ENCODE measurements around the gene HARBI1.

DNA sequence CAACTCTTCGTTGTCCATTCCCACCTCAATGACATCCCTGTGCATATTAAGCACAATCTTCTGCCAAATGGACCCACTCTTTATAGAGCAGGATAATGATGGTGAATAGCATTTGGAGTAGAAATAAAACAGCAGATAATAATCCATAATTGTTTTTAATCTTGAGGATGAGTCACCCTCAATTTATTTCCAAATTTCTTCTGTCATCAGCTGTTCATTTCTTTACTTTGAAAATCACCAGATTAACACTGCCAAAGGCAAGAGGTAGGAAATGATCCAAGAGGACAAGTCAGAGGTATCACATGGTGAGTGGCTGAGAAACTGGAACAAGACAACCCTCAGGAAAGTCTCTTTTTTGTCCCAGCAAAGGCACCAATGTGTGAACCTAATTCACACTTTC, 15.9 kb downstream of the HARBI1 start:
- TF ChIP-seq POLR2A (IDR thresholded peaks at IDR 0.05; ENCODE audit: low read depth, low read length) (no peak), CEBPB (IDR thresholded peaks at IDR 0.05; ENCODE audit: low read depth, low read length) (no peak), MAFK (IDR thresholded peaks at IDR 0.05; ENCODE audit: low read depth, low read length) (no peak), MXI1 (IDR thresholded peaks at IDR 0.05; ENCODE audit: borderline replicate concordance, low read depth, low read length) (no peak), RAD21 (IDR thresholded peaks at IDR 0.05; ENCODE audit: low read length) (no peak), MAZ (IDR thresholded peaks at IDR 0.05; ENCODE audit: borderline replicate concordance, low read depth, low read length) (no peak), SMC3 (IDR thresholded peaks at IDR 0.05; ENCODE audit: low read depth, low read length) (no peak)
- TF ChIP-seq, protein P1, sequence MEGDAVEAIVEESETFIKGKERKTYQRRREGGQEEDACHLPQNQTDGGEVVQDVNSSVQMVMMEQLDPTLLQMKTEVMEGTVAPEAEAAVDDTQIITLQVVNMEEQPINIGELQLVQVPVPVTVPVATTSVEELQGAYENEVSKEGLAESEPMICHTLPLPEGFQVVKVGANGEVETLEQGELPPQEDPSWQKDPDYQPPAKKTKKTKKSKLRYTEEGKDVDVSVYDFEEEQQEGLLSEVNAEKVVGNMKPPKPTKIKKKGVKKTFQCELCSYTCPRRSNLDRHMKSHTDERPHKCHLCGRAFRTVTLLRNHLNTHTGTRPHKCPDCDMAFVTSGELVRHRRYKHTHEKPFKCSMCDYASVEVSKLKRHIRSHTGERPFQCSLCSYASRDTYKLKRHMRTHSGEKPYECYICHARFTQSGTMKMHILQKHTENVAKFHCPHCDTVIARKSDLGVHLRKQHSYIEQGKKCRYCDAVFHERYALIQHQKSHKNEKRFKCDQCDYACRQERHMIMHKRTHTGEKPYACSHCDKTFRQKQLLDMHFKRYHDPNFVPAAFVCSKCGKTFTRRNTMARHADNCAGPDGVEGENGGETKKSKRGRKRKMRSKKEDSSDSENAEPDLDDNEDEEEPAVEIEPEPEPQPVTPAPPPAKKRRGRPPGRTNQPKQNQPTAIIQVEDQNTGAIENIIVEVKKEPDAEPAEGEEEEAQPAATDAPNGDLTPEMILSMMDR (conservative IDR thresholded peaks at IDR 0.05; ENCODE audit: low read depth, low read length): no peak

Data from IMR-90 (cell line).